ENCODE measurements around the gene GMPR.

GMPR gene

GRCh38 chr6:16318953-16319720, 80.8 kb downstream of the GMPR start:
- no peaks in the 10 kb centered on the region for H3K36me3 ChIP-seq (ENCODE audit: low read length)
- no peak overlapping the region for H3K4me3 ChIP-seq (ENCODE audit: insufficient read depth, low read length, poor library complexity, severe bottlenecking)
- H3K27me3 ChIP-seq (ENCODE audit: low read length), result no peaks in the 10 kb centered on the region
- H3K9ac ChIP-seq (ENCODE audit: low read length), result no peak overlapping the region
- peak overlapping the region; percentile 9 for H3K4me2 ChIP-seq (ENCODE audit: low read depth, low read length, poor library complexity, severe bottlenecking)
- no peak overlapping the region for H3K27ac ChIP-seq (ENCODE audit: low read depth, low read length)
- TF ChIP-seq EZH2phosphoT487 (conservative IDR thresholded peaks at IDR 0.05; ENCODE audit: low read length), result no peak
- no peak for TF ChIP-seq CTCF (IDR thresholded peaks at IDR 0.05; ENCODE audit: insufficient read depth, low read length, poor library complexity, severe bottlenecking)
- H3K79me2 ChIP-seq (ENCODE audit: insufficient read depth, low read length), result no peaks in the 10 kb centered on the region
- no peaks in the 10 kb centered on the region for H3K9me3 ChIP-seq (ENCODE audit: insufficient read depth, low read length)
- H2AFZ ChIP-seq (ENCODE audit: low read depth, low read length, severe bottlenecking), result no peak overlapping the region
- no peaks in the 10 kb centered on the region for H4K20me1 ChIP-seq (ENCODE audit: low read depth, low read length)
- H3K9me2 ChIP-seq (replicated peaks; ENCODE audit: insufficient read depth, low read length), result no peaks in the 10 kb centered on the region
- no peaks in the 10 kb centered on the region for H3F3A ChIP-seq (ENCODE audit: insufficient read depth)

- TF ChIP-seq CTCF (IDR thresholded peaks at IDR 0.05; ENCODE audit: insufficient read depth, low read length, poor library complexity, severe bottlenecking) (no peak), EZH2phosphoT487 (conservative IDR thresholded peaks at IDR 0.05; ENCODE audit: low read length) (no peak)
- Histone ChIP-seq H3K4me3 (ENCODE audit: insufficient read depth, low read length, poor library complexity, severe bottlenecking) (no peak overlapping the region), H4K20me1 (ENCODE audit: low read depth, low read length) (no peaks in the 10 kb centered on the region), H3F3A (ENCODE audit: insufficient read depth) (no peaks in the 10 kb centered on the region), H3K9me3 (ENCODE audit: insufficient read depth, low read length) (no peaks in the 10 kb centered on the region), H3K9me2 (replicated peaks; ENCODE audit: insufficient read depth, low read length) (no peaks in the 10 kb centered on the region), H3K79me2 (ENCODE audit: insufficient read depth, low read length) (no peaks in the 10 kb centered on the region), H3K27me3 (ENCODE audit: low read length) (no peaks in the 10 kb centered on the region), H3K9ac (ENCODE audit: low read length) (no peak overlapping the region), H2AFZ (ENCODE audit: low read depth, low read length, severe bottlenecking) (peak overlapping the region; percentile 8), H3K27ac (ENCODE audit: low read depth, low read length) (no peak overlapping the region), H3K4me2 (ENCODE audit: low read depth, low read length, poor library complexity, severe bottlenecking) (peak overlapping the region; percentile 9), H3K36me3 (ENCODE audit: low read length) (no peaks in the 10 kb centered on the region)
Measured at GRCh38 chr6:16319813-16320532, 81.6 kb downstream of the GMPR start.

GRCh38 chr6:16320533-16321340, 82.3 kb downstream of the GMPR start:
- Histone ChIP-seq H3K79me2 (ENCODE audit: insufficient read depth, low read length) (no peaks in the 10 kb centered on the region), H3K9me2 (replicated peaks; ENCODE audit: insufficient read depth, low read length) (no peaks in the 10 kb centered on the region), H3F3A (ENCODE audit: insufficient read depth) (no peaks in the 10 kb centered on the region), H3K4me3 (ENCODE audit: insufficient read depth, low read length, poor library complexity, severe bottlenecking) (no peak overlapping the region), H3K27ac (ENCODE audit: low read depth, low read length) (no peak overlapping the region), H4K20me1 (ENCODE audit: low read depth, low read length) (no peaks in the 10 kb centered on the region), H3K4me2 (ENCODE audit: low read depth, low read length, poor library complexity, severe bottlenecking) (no peak overlapping the region), H3K27me3 (ENCODE audit: low read length) (no peaks in the 10 kb centered on the region), H3K9me3 (ENCODE audit: insufficient read depth, low read length) (no peaks in the 10 kb centered on the region), H3K9ac (ENCODE audit: low read length) (no peak overlapping the region), H3K36me3 (ENCODE audit: low read length) (no peaks in the 10 kb centered on the region), H2AFZ (ENCODE audit: low read depth, low read length, severe bottlenecking) (no peak overlapping the region)
- no peak for TF ChIP-seq EZH2phosphoT487 (conservative IDR thresholded peaks at IDR 0.05; ENCODE audit: low read length)

Measured in SU-DHL-6 (cell line).